HG03025 (cell line): ENCODE results near the gene PCDH1.
"Not testable (repeated sequence)": the region's sequence is repeated elsewhere in the genome, so short reads cannot be mapped to it uniquely, and the experiment has no call there.

Source experiments
- ATAC-seq: cut with Tn5 transposase; IDR thresholded peaks from one replicate; pipeline ENCODE4 v1.9.1; 2021; ENCODE audit warnings: mild to moderate bottlenecking, moderate library complexity; ENCODE audit not compliant: unreplicated experiment, low FRiP score

Gene PCDH1

GRCh38 chr5:141840280-141840812 is 37.9 kb downstream of the PCDH1 start:
- no peak for ATAC-seq

GRCh38 chr5:141839015-141839513 is 39.1 kb downstream of the PCDH1 start:
- no peak for ATAC-seq

- no peak for ATAC-seq
These were observed 39.7 kb downstream of the PCDH1 start for GRCh38 chr5:141838326-141839014.

GRCh38 chr5:141835928-141836670 is 42.1 kb downstream of the PCDH1 start:
- ATAC-seq: no peak

- no peak for ATAC-seq
These were observed 43.9 kb downstream of the PCDH1 start for GRCh38 chr5:141834331-141834730.

- ATAC-seq: no peak
These were observed 46.1 kb downstream of the PCDH1 start for GRCh38 chr5:141832131-141832530.

- ATAC-seq: no peak
These were observed 50.0 kb downstream of the PCDH1 start for GRCh38 chr5:141828162-141828561.

GRCh38 chr5:141826674-141827073 is 51.5 kb downstream of the PCDH1 start:
- ATAC-seq: no peak

- no peak for ATAC-seq
These were observed 52.2 kb downstream of the PCDH1 start for GRCh38 chr5:141825791-141826560.

GRCh38 chr5:141825241-141825671 is 53.0 kb downstream of the PCDH1 start:
- ATAC-seq: no peak

GRCh38 chr5:141824717-141825116 is 53.5 kb downstream of the PCDH1 start:
- ATAC-seq: no peak

GRCh38 chr5:141823056-141823455 is 55.2 kb downstream of the PCDH1 start:
- ATAC-seq: no peak

- ATAC-seq: no peak
These were observed 56.1 kb downstream of the PCDH1 start for GRCh38 chr5:141822144-141822543.

GRCh38 chr5:141821430-141821925 is 56.7 kb downstream of the PCDH1 start:
- no peak for ATAC-seq

GRCh38 chr5:141820686-141821085 is 57.5 kb downstream of the PCDH1 start:
- not testable (repeated sequence) for ATAC-seq

- no peak for ATAC-seq
These were observed 60.6 kb downstream of the PCDH1 start for GRCh38 chr5:141817631-141818030.

GRCh38 chr5:141816598-141817399 is 61.4 kb downstream of the PCDH1 start:
- ATAC-seq: no peak

- no peak for ATAC-seq
These were observed 62.4 kb downstream of the PCDH1 start for GRCh38 chr5:141815796-141816180.

- ATAC-seq: no peak
These were observed 63.0 kb downstream of the PCDH1 start for GRCh38 chr5:141815051-141815795.
